ENCODE results near the gene LDAF1.

- TF ChIP-seq POLR2AphosphoS5 (IDR thresholded peaks at IDR 0.05) = no peak
- TF ChIP-seq, protein P1, sequence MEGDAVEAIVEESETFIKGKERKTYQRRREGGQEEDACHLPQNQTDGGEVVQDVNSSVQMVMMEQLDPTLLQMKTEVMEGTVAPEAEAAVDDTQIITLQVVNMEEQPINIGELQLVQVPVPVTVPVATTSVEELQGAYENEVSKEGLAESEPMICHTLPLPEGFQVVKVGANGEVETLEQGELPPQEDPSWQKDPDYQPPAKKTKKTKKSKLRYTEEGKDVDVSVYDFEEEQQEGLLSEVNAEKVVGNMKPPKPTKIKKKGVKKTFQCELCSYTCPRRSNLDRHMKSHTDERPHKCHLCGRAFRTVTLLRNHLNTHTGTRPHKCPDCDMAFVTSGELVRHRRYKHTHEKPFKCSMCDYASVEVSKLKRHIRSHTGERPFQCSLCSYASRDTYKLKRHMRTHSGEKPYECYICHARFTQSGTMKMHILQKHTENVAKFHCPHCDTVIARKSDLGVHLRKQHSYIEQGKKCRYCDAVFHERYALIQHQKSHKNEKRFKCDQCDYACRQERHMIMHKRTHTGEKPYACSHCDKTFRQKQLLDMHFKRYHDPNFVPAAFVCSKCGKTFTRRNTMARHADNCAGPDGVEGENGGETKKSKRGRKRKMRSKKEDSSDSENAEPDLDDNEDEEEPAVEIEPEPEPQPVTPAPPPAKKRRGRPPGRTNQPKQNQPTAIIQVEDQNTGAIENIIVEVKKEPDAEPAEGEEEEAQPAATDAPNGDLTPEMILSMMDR (IDR thresholded peaks at IDR 0.05) = no peak
These were observed 37.4 kb upstream of the LDAF1 start for GRCh38 chr16:21120976-21121520.
